ENCODE results near the gene ADCK1.
"Not testable (repeated sequence)": the region's sequence is repeated elsewhere in the genome, so short reads cannot be mapped to it uniquely, and the experiment has no call there.

ADCK1 gene

GRCh38 chr14:77866932-77867331, 67.0 kb downstream of the ADCK1 start:
- no peak for DNase-seq

GRCh38 chr14:77867476-77867875, 67.6 kb downstream of the ADCK1 start:
- no peak for DNase-seq

GRCh38 chr14:77868552-77869285, 68.8 kb downstream of the ADCK1 start:
- DNase-seq = no peak

DNA sequence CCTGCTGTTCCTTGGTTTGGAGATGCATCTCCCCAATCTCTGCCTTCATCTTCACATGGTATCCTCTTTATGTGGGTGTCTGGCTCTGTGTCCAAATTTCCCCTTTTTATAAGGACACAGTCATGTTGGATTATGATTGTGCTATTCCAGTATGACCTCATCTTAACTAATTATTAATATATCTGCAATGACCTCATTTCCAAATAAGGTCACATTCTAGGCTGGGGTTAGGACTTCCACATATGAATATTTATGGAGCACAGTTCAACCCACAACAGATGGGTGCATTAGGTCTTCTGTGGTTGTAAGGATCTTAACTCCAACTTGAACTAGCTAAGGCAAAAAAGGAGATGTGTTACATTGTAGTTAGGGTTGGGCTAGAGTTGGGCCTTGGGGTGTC, 69.4 kb downstream of the ADCK1 start:
- no peak for DNase-seq

DNA sequence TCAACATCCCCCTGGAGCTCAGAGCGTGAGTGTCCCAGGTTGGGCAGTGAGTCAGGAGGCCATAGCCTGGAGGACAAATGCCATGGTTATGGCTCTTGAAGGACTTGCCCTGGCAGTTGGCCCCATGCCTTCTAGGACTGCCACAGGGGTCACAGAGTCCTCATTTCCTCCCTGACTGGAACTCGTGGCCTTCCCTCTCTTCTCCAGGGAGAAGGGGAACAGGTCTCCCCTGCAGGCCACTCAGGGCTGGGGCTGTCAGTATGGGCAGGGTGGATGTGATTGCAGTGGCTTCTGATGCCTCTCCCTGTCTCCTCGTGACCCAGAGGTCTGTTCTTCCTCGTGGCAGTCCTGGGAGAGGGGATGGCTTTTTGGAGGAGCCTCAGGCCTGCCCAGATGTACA, 70.7 kb downstream of the ADCK1 start:
- DNase-seq = no peak

GRCh38 chr14:77872152-77872551, 72.2 kb downstream of the ADCK1 start:
- no peak for DNase-seq

DNA sequence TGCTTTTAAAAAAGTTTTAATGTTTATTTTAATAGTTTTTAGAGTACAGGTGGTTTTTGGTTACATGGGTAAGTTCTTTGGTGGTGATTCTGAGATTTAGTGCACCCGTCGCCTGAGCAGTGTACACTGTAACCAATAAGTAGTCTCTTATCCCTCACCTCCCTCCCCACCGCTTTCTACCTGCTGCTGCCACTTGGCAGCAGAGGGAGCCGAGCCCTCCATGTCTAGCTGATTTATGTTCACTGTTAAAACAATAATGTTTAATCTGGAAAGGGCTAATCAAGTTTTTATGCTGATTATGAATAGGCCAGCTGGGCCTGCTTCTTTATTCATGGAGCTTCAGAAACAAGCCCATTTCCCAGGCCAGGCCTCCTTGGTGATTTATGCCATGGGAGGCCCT, 73.1 kb downstream of the ADCK1 start:
- peak in 1 of 2 experiments; percentile 21 for DNase-seq

DNA sequence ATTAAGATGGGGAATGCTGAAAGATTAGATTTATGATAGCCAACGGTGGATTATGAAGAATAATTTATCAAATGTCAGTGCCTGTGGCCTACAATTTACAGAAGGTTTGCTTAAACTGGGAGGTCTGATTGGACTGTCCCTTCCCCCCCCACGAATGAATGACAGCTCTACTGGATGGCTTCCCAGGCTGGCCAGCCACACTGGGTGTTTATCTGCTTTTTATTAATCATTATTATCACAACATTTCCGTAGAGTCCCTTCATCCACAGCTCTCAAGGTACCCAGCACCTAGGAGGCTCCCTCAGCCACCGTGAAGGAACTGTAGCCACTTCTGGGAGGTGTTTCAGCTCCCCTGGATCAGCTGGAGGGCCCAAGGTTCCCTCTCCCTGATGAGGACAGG, 78.9 kb downstream of the ADCK1 start:
- DNase-seq = no peak

- no peak for DNase-seq
These were observed 80.1 kb downstream of the ADCK1 start for GRCh38 chr14:77880056-77880455.

- DNase-seq = peak; percentile 88 to 98
These were observed 82.2 kb downstream of the ADCK1 start for GRCh38 chr14:77882098-77882497.

- DNase-seq = peak in 1 of 2 experiments; percentile 43
These were observed 82.7 kb downstream of the ADCK1 start for GRCh38 chr14:77882636-77883035.

DNA sequence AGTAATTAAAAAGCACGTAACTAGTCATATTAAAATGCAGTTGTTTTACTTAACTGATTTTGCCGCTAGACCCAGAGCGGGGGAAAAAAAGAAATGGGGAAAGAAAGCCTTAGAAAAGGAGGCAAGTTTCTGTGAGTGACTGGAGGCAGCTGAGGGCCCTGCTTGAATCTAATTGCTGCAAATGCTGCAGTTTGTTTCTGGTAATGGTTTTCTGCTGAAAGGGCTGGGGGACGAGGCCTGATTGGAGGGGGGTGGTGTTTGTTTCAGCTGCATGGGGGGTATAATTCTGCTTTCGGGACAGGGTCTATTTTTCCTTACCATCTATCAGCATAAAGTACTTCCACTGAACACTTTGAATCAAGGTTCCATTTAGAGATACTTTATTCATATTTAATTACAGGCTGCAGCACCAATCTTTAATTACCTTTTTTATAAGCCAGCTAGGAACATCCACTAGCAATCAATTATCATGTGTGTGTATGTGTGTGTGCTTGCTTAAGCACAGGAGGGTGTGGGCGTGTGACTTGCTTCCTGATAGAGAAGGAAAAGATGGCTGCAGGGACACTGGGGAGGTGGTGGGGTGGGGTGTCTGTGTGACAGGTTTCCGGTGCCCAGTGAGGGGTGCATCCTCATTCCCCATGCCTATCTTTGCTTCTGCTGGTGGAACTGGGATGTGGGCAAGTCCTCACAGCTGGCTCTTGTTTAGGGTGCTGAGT, 83.4 kb downstream of the ADCK1 start:
- DNase-seq = no peak

- no peak for DNase-seq
These were observed 83.9 kb downstream of the ADCK1 start for GRCh38 chr14:77883847-77884238.

GRCh38 chr14:77885367-77885766, 85.5 kb downstream of the ADCK1 start:
- peak; percentile 36 to 77 for DNase-seq

- no peak for DNase-seq
These were observed 86.1 kb downstream of the ADCK1 start for GRCh38 chr14:77886010-77886409.

DNA sequence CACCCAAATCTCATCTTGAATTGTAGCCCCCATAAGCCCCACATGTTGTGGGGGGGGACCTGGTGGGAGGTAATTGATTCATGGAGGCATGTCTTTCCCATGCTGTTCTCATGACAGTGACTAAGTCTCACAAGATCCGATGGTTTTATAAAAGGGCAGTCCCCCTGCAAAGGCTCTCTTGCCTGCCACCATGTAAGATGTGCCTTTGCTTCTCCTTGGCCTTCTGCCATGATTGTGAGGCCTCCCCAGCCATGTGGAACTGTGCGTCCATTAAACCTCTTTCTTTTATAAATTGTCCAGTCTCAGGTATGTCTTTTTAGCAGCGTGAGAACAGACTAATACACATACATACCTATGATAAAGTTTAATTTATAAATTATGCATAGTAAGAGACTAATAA, 89.0 kb downstream of the ADCK1 start:
- not testable (repeated sequence) for DNase-seq

DNA sequence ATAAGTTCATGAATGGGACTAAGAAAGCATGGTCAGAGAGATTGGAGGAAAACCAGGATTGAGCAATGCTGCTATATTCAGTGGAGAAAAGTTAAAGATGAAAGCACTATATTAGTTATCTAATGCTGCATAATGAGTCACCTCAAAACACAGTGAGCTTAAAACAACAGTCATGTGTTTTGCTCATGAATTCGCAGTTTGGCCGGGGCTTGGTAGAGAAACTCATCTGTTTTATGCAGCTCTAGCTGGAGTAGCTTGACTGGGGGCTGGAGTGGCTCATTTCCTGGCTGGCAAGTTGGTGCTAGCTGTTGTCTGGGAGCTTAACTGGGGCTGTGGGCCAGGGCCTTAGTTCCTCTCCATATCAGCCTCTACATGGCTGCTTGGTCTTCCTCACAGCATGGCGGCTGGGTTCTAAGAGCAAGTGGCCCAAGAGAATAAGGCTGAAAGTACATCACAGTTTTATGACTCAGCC, 90.1 kb downstream of the ADCK1 start:
- DNase-seq = no peak

GRCh38 chr14:77890873-77891272, 91.0 kb downstream of the ADCK1 start:
- peak in 1 of 2 experiments; percentile 64 for DNase-seq

DNA sequence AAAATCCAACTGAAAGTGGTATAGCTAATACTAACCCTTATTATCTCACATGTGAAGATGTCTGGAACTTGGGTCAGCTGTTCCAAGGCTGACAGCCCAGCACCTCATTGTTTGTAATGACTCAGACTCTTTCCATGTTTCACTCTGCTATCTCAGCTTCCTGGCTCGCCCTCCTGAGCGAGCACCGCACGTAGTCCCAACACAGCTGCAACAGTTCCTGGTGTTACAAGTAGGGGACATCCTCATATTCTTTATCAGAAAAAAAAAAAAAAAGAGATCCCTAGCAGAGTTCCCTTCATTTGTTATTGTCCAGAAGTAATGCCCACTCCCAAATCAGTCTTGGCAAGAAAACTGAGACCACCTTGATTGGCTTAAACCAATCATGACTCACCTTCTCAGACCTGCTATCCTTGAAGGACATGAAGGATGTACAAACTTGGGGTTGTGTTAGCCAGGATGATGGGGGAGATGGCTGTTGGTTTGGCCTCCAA, 92.5 kb downstream of the ADCK1 start:
- no peak for DNase-seq

DNA sequence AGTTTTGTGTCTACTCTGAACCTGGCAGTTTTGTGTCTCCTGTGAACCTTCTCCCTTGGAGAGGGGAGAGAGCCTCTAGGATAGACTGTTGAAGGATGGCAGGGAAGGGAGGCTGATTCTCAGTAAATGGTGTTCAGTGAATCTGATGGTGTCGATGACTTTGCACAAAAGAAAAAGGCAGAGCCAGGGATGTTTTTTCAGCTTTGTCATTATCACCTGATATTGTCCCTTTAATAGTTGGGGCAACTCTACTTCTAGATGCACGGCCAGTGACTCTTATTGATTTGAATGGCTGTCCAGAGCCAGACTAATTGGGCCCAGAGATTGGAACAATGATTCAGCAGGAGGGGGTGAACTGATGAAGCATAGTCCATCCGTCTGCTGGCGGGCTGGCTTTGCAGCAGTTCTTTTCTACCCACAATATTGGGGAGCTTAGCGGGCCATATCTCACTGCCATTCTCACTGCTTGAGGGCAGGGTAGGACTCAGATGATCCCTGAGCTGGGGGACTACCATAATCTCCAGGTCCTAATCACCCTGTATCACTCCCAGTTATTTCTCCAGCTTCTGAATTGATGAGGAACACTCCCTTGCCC, 93.1 kb downstream of the ADCK1 start:
- no peak for DNase-seq

GRCh38 chr14:77897374-77897773, 97.5 kb downstream of the ADCK1 start:
- no peak for DNase-seq

DNA sequence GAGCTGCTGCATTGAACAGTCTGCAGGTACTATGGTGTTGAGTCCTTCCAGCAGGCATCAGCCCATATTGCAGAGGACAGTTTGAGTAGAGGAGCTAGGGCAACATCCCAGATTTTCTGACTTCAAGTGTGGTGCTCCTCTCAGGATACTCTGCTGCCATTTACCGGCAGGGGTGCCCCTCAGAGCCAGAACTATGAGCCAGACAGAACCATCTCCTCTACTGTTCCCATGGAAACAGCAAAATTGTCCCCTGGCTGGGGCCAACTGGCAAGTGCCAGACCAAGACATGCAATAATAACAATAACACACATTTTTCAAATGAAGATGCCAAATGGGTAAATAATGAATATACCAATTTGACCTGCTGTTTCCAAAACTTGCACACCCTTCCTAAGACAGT, 102.9 kb downstream of the ADCK1 start:
- no peak for DNase-seq

- peak in 1 of 2 experiments; percentile 42 for DNase-seq
These were observed 103.3 kb downstream of the ADCK1 start for GRCh38 chr14:77903221-77903620.
